IgD-negative memory B cell (primary cell): ENCODE results near the gene TNNT3. TPM values are rescaled to one million over a fixed set of nuclear protein-coding genes. Genes with fewer than 3 reads are reported as not detected.
"Not testable (repeated sequence)": the region's sequence is repeated elsewhere in the genome, so short reads cannot be mapped to it uniquely, and the experiment has no call there.

Source experiments
- H3K27ac Mint-ChIP-seq, 3 donors: one replicate each; pipeline ENCODE4 v1.8.0; 2020 to 2022; ENCODE audit warnings: mild to moderate bottlenecking in 3 of 3, mixed read lengths in 3 of 3, moderate library complexity in 1 of 3
- H3K27me3 Mint-ChIP-seq: one replicate; pipeline ENCODE4 v1.8.0; 2021; ENCODE audit warnings: mixed read lengths
- H3K36me3 Mint-ChIP-seq: one replicate; pipeline ENCODE4 v1.8.0; 2020; ENCODE audit warnings: mild to moderate bottlenecking, mixed read lengths
- H3K4me1 Mint-ChIP-seq, 3 donors: one replicate each; pipeline ENCODE4 v1.8.0; 2020 to 2022; ENCODE audit warnings: mixed read lengths in 3 of 3, mild to moderate bottlenecking in 1 of 3
- H3K4me3 Mint-ChIP-seq, 4 donors: one replicate each; pipeline ENCODE4 v1.8.0; 2020 to 2022; ENCODE audit warnings: mild to moderate bottlenecking in 4 of 4, mixed read lengths in 4 of 4, moderate library complexity in 3 of 4
- H3K9me3 Mint-ChIP-seq, 3 donors: one replicate each; pipeline ENCODE4 v1.8.0; 2020 to 2021; ENCODE audit warnings: mixed read lengths in 3 of 3, mild to moderate bottlenecking in 1 of 3
- polyA plus RNA-seq: library from polyadenylated mRNA; unstranded; fragments of 300-500 nt; fragmentation: Illumina TruSeq; gene quantifications from one replicate; pipeline ENCODE4 v1.2.3, GENCODE V29; 2021

The TNNT3 gene
- polyA plus RNA-seq, 1 donor from 2014 or later = 0.23 TPM

DNA sequence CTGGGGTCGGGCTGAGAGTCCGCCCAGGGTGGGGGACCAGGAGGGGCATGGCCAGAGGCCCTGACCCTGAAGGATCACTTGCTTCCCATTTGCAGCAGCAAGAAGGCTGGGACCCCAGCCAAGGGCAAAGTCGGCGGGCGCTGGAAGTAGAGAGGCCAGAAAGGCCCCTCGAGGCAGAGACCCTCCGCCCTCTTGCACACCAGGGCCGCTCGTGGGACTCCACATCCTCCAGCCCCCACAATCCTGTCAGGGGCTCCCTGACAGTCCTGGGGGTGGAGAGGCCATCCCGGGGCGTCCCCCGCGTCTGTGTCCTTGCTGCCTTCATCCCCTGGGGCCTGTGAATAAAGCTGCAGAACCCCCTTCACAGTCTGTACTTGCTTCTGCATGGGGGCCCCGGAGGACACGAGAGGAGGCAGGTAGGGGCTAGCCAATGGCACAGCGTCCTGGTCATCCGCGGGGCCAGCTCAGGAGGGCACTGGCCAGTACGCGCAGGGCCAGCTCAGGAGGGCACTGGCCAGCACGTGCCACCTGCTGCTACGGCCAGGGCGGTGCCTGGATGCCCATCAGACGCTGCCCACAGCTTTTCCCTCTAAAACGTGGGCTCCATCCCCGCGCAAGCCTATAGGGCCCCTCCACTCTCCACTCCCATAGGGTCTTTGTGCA is 19.0 kb downstream of the TNNT3 start:
- Mint-ChIP-seq H3K4me3 (no peak overlapping the region), H3K36me3 (no peaks in the 10 kb centered on the region), H3K4me1 (peaks cover 0 to 1% (median 0%) of the 10 kb centered on the region in 3 donors), H3K27me3 (peaks cover 5% of the 10 kb centered on the region), H3K9me3 (no peaks in the 10 kb centered on the region), H3K27ac (peak overlapping the region in 1 of 3 donors; percentile 50)

DNA sequence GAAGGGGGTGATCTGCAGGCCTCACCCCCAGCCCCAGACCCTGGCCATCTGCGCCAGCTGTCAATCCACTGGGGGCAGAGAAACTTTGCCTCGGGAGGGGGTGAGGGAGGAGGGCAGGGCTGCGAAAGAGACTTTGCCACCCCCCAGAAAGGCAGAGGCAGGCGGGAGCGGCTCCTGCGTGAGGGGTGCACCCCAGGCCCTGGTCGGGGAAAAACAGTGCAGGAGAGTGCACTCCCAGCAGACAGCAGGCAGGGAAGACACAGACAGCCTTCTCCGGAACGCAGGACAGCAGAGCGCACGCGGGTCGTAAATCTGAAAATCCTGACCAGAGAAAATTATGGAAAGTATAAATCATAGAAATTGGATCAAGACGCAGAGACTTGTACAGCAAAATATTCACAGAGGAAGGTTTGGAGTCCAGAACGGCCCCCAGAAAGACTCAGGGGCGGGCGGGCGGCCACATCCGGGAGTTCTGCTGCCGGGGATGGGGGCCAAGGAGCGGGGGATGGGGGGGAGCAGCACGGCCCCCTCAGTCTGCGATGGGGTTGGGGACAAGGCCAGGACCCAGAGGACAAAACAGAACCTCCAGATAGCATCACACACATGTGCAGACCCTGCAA is 19.6 kb downstream of the TNNT3 start:
- Mint-ChIP-seq H3K27ac (peak overlapping the region in 1 of 3 donors; percentile 50), H3K9me3 (no peaks in the 10 kb centered on the region), H3K4me1 (peaks cover 0 to 1% (median 0%) of the 10 kb centered on the region in 3 donors), H3K27me3 (peaks cover 2% of the 10 kb centered on the region), H3K4me3 (no peak overlapping the region), H3K36me3 (no peaks in the 10 kb centered on the region)

DNA sequence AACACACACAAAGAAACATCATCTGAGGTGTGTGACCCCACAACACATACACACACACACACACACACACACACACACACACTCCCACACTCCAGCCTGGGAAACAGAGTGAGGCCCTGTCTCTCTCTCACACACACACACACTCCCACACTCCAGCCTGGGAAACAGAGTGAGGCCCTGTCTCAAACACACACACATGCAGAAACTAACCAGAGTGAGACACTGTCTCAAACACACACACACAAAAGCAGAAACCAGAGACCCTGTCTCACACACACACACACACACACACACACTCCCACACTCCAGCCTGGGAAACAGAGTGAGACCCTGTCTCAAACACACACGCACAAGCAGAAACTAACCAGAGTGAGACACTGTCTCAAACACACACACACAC is 20.3 kb downstream of the TNNT3 start:
- not testable (repeated sequence) for H3K9me3 Mint-ChIP-seq, H3K4me1 Mint-ChIP-seq, H3K27me3 Mint-ChIP-seq, H3K27ac Mint-ChIP-seq, H3K36me3 Mint-ChIP-seq, H3K4me3 Mint-ChIP-seq

DNA sequence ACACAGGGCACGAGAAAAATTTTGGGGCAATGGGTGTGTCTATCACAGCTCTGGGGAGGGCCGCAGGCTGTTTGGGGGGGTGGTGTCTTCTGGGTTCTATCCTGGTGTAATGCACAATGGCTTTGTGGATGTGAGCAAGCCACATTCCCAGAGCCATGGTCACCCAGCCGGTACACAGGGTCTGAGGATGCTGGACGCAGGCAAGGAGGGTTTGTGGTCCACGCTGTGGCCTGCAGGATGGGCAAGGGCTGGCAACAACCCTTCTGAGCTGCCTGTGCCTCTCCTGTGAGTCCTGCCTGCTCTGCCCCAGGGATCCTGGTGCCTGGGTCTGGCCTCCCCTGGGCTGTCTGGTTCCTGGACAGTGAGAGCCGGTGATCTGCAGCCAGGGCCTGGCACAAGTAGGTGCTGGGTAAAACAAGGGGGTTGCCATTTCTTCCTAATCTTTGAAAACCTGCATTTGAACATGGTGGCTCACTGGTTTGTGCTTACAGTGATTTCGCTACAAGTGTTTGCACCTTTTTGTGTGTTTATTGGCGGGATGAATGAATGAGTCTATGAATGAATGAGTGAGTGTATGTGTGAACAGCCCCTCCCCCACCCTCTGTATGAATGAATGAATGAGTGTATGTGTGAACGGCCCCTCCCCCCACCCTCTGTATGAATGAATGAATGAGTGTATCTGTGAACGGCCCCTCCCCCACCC is 23.2 kb downstream of the TNNT3 start:
- peaks cover 2% of the 10 kb centered on the region for H3K27me3 Mint-ChIP-seq
- no peak overlapping the region for H3K27ac Mint-ChIP-seq
- H3K4me3 Mint-ChIP-seq = peak overlapping the region in 1 of 4 donors; percentile 9
- no peaks in the 10 kb centered on the region for H3K9me3 Mint-ChIP-seq
- no peaks in the 10 kb centered on the region for H3K36me3 Mint-ChIP-seq
- peaks cover 0 to 1% (median 0%) of the 10 kb centered on the region in 3 donors for H3K4me1 Mint-ChIP-seq

DNA sequence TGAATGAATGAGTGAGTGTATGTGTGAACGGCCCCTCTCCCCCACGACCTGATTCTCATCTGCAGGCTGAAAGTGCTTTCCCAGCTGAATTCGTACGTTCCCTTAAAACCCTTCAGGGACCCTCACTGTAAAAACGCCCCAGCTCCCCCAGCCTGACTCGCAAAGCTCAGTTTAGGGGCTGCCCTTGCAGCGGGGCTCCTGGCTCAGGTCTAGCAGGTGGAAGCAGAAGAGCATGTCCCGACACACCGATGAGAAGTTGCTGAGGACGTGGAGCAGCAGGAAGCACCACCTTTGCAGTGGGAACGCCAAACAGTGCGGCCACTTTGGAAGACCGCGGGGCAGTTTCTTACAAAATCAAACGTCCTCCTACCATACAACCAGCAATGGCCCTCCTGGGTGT is 24.1 kb downstream of the TNNT3 start:
- peaks cover 2% of the 10 kb centered on the region for H3K27me3 Mint-ChIP-seq
- H3K9me3 Mint-ChIP-seq = no peaks in the 10 kb centered on the region
- no peaks in the 10 kb centered on the region for H3K36me3 Mint-ChIP-seq
- H3K27ac Mint-ChIP-seq = peak overlapping the region in 1 of 3 donors; percentile 54
- peak overlapping the region in 1 of 4 donors; percentile 69 for H3K4me3 Mint-ChIP-seq
- H3K4me1 Mint-ChIP-seq = peaks cover 0 to 1% (median 0%) of the 10 kb centered on the region in 3 donors

DNA sequence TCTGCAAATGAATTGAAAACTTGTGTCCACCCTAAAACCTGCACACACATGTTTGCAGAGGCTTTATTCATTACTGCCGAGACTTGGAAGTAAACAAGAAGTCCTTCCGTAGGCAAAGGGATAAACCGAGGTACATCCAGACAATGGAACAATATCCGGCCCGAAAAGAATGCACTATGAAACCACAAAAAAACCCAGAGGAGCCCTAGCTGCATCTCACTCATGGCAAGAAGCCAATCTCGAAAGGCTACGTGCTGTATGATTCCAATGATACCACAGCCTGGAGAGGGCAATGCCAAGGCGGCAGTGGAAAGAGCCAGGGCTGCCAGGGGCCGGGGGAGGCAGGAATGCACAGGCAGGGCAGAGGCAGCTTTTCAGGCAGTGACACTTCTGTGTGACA is 24.5 kb downstream of the TNNT3 start:
- Mint-ChIP-seq H3K27me3 (peaks cover 2% of the 10 kb centered on the region), H3K9me3 (no peaks in the 10 kb centered on the region), H3K36me3 (no peaks in the 10 kb centered on the region), H3K4me1 (peaks cover 0 to 1% (median 0%) of the 10 kb centered on the region in 3 donors), H3K4me3 (peak overlapping the region in 2 of 4 donors; percentile 2 to 69), H3K27ac (peak overlapping the region in 1 of 3 donors; percentile 54)

DNA sequence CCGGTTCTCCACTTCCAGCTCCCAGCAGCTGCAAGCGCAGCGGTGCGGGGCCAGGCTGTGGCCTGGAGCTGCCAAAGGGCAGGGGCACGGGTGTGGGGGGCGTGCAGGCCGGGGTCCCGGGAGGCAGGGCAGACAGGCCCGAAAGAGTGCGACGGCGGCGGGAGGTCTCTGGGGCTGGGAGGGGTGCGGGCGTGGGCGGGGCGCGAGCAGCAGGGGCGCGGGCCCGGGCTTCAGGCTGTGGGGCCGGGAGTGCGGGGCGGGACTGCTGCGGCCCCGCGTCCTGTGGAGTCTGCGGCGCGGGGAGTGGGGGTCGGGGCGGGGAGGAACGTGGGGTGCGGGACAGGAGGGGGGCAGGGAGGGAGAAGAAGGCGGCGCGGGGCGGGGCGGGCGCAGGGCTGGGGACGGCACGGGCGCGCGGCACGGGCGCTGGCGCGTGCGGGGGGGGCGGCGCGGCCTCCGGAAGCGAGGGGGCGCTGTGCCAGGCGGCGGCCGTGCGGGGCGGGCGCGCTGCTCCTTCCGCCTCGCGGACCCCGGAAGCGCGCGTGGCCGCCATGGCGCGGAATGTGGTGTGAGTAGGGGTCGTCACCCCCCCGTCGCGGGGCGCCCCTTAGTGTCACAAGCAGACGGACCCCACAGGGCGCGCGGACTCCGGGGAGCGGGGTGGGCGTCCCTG is 27.4 kb downstream of the TNNT3 start, which contains the start of gene MRPL23:
MRPL23 (plus strand) TSS at position 521 of the 673 bp plus-strand sequence; CDS start at position 552, 31 bp downstream.
- H3K4me3 Mint-ChIP-seq = no peak within 1 kb of the TSS
- no peaks in the 10 kb centered on the region for H3K27me3 Mint-ChIP-seq
- no peaks in the 10 kb centered on the region for H3K9me3 Mint-ChIP-seq
- H3K4me1 Mint-ChIP-seq = no peaks in the 10 kb centered on the region
- no peaks in the 10 kb centered on the region for H3K36me3 Mint-ChIP-seq
- H3K27ac Mint-ChIP-seq = no peak within 1 kb of the TSS

DNA sequence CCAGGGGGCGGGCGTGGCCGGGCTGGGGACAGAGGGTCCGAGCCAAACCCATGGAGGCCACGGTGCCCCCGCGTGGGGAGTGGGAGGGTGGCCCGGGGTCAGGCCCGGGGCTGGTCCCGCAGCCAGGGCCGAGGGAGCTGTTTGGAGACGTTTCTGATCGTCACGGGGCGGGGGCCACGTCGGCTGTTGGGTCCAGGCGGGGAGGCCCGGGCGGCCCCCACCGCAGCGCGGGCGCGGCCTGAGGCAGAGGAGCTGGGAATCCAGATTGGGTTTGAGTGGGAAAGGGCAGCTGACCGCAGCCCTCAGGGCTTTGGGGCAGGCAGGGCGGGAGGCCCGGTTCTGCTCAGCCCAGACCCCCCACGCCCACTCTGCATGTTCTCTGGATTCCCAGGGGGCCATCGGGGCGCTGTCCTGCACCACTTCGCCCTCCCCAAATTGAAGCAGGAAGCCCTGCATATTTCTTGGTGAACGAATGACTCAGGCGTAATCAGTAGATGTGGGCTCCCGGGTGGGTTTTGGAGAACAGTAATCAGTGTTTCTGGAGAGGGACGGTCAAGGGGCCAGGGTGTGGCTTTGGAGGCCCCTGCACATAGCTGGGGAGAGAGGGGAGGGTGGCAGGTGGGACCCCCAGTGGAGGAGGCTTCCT is 28.2 kb downstream of the TNNT3 start:
- Mint-ChIP-seq H3K9me3 (no peaks in the 10 kb centered on the region), H3K4me3 (no peak overlapping the region), H3K27me3 (no peaks in the 10 kb centered on the region), H3K36me3 (no peaks in the 10 kb centered on the region), H3K27ac (no peak overlapping the region), H3K4me1 (no peaks in the 10 kb centered on the region)

DNA sequence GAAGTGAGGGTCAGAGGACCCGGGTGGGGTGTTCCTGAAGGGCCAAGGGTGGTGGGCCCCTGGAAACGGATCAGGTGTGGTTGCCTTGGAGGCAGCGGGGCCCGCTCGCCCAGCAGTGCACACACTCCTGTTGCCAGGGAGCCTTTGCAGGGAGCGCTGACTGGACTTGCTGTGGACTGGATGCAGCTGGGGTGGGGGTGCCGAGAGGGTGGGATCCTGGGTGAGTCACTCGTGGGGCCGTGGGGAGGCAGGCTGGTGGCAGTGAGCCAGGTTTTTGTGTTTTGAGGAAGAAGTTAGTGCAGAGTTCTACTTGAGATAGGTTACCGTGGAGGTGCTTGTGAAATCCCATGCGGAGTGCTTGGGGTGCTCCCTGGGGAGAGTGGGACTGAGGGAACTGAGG is 28.9 kb downstream of the TNNT3 start:
- Mint-ChIP-seq H3K4me1 (no peaks in the 10 kb centered on the region), H3K36me3 (no peaks in the 10 kb centered on the region), H3K9me3 (no peaks in the 10 kb centered on the region), H3K27me3 (no peaks in the 10 kb centered on the region), H3K27ac (no peak overlapping the region), H3K4me3 (no peak overlapping the region)

DNA sequence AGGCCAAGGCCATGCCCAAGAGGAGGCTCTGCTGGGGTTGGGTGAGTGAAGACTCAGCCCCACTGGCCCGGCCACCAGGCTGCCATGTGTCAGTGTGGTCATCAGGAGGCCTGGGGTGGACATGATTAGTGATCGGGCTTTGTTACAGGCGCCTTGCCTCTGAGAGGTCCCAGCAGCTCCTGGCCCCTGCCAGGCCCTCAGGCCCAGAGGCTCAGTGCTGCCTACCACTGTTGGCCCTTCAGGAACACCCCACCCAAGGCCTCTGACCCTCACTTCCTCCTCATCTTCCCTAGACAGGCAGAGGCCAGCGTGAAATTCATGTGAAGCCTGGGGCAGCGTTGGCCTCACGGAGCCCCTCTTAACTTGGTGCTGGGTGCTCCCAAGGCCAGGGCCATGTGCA is 29.8 kb downstream of the TNNT3 start:
- Mint-ChIP-seq H3K27ac (no peak overlapping the region), H3K27me3 (no peaks in the 10 kb centered on the region), H3K9me3 (no peaks in the 10 kb centered on the region), H3K36me3 (no peaks in the 10 kb centered on the region), H3K4me3 (no peak overlapping the region), H3K4me1 (no peaks in the 10 kb centered on the region)

DNA sequence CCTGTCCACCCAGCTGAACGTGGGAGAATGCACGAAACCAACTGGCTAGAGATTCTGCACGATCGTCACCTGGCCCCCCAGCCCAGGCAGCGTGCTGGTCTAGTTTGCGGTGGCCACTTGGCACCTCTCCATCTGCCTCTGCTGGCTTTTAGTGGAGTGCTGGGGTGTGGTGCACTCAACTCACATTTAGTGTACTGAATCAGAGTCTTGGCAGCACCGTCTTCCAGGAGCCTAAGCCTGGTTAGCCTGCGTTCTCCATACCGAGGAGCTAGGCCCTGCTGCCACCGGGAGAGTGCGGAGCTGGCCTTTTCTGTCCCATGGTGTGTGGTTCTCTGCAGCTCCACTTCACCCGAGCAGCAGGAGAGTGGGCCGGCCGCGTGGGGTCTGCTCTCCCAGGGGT is 30.4 kb downstream of the TNNT3 start:
- no peak overlapping the region for H3K27ac Mint-ChIP-seq
- no peaks in the 10 kb centered on the region for H3K27me3 Mint-ChIP-seq
- H3K9me3 Mint-ChIP-seq = no peaks in the 10 kb centered on the region
- H3K36me3 Mint-ChIP-seq = no peaks in the 10 kb centered on the region
- no peak overlapping the region for H3K4me3 Mint-ChIP-seq
- H3K4me1 Mint-ChIP-seq = no peaks in the 10 kb centered on the region

DNA sequence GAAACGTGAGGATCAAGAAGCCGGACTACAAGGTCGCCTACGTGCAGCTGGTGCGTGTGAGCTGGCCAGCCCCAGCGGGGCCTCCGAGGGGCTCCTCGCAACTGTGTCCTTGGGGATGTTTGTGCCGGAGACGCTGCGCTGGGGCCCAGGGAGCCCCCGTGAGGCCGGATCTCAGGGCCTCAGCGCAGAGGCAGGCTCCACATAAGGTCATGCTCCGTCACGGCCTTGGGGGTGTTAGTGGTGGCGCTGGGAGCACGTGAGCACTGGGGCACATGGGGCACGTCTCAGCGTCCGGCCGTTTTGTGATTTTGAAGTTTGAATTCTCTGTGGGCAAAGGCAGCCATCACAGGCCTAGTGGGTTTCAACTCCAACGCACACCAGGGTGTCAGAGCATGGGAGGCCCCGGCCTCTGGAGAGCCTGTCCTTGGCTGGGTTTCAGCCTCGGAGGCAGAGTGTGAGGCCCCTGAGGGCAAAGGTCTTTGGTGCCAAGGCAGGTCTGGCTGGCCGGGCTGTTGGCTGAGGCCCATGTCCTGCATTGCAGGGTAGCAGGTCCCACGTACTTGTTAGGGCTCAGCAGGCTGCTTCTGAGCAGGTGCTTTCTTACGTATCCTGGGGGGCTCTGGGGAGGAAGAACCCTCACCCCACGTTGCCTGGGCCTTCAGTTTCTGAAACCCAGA is 33.4 kb downstream of the TNNT3 start:
- Mint-ChIP-seq H3K9me3 (no peaks in the 10 kb centered on the region), H3K27me3 (no peaks in the 10 kb centered on the region), H3K4me1 (no peaks in the 10 kb centered on the region), H3K4me3 (no peak overlapping the region), H3K36me3 (no peaks in the 10 kb centered on the region), H3K27ac (no peak overlapping the region)

DNA sequence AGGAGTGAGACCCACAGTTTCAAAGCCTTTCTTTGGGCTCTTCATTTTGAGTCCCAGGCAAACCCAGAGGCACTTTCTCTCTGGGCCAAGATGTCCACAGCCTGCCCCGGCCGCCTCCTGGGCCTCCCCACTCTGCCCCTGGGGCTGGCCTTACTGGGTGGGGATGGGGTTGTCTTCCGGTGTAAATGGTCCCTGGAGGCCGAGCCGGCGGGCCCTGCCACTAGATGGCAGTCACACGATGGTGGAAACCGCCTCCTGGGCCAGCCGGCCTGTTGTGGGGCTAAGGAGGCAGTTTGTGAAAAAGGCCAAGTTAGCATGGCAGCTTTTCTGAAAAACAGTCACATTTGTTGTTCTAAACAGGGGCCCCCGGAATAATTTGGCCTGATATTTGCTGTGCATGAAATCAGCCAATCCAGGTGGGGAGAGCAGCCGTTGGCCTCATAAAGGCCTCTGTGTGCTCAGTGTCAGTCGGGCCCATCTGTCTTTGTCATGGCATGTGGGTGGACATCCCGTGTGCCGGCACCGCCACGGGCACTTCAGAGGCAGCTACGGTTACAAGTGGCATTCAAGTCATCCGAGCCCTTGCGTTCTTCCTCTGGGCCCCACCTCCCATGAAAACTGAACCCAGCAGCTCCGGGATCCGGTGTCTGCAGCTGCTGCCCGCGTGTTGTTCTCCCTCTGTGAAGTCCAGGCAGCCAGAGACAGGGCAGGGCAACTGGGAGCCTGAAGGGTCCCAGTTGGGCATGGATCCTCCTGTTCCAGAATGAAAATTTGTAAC is 34.2 kb downstream of the TNNT3 start:
- Mint-ChIP-seq H3K27ac (no peak overlapping the region), H3K4me1 (no peaks in the 10 kb centered on the region), H3K4me3 (no peak overlapping the region)

DNA sequence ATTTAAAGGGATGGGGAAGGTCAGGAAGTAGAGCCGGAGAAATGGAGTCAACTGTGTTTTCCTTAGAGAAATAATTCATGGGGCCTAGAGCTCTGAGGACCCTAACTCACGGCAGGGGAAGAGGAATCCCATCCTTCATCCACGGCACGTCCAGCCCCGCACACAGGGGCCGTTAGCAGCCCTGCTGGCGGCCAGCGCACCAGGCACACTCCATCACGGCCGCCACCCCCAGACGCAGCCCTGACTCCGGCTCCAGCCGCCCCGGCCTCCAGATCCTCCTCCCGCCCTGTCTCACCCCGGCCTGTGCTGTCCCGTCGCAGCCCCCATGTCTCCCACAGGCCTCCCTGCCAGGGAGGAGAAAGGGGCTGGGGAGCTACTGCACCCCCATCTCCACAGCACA is 38.9 kb downstream of the TNNT3 start:
- Mint-ChIP-seq H3K36me3 (no peaks in the 10 kb centered on the region), H3K27me3 (no peaks in the 10 kb centered on the region), H3K4me3 (no peak overlapping the region), H3K4me1 (no peaks in the 10 kb centered on the region), H3K27ac (no peak overlapping the region), H3K9me3 (no peaks in the 10 kb centered on the region)

More for the DNA sequence above, 34.2 kb downstream of the TNNT3 start:
- H3K9me3 Mint-ChIP-seq = no peaks in the 10 kb centered on the region
- H3K27me3 Mint-ChIP-seq = no peaks in the 10 kb centered on the region
- H3K36me3 Mint-ChIP-seq = no peaks in the 10 kb centered on the region
